Psoas muscle (tissue), 8 donors: ENCODE results near the gene PRKN. TPM values are rescaled to one million over a fixed set of nuclear protein-coding genes. Genes with fewer than 3 reads are reported as not detected.

Experiments used
- ATAC-seq, 4 donors: fragments of 200-7000 bp; cut with Tn5 transposase; one replicate each; pipeline ENCODE4 v1.9.1; 2020; ENCODE audit warnings: moderate library complexity in 3 of 4, mild to moderate bottlenecking in 2 of 4
- DNase-seq, 2 donors: peaks; one replicate each; pipeline ENCODE4 v3.0.0-alpha.2; 2020
- H3K27ac ChIP-seq: fragments of 200-600 bp; one replicate; pipeline ENCODE4 v1.8.0; 2022
- H3K27me3 ChIP-seq, 3 donors: fragments of 200-600 bp in 1 of 3; one replicate each; pipeline versions ENCODE4 v1.6.1 to v1.8.0; 2013 to 2022; ENCODE audit warnings: low read length in 2 of 3, mild to moderate bottlenecking in 2 of 3, moderate library complexity in 1 of 3; ENCODE audit not compliant: insufficient read depth in 3 of 3
- H3K36me3 ChIP-seq, 2 donors: fragments of 200-600 bp in 1 of 2; one replicate each; pipeline versions ENCODE4 v1.6.1 to v1.8.0; 2013 to 2022; ENCODE audit warnings: low read depth in 1 of 2, mild to moderate bottlenecking in 1 of 2, moderate library complexity in 1 of 2; ENCODE audit not compliant: insufficient read depth in 1 of 2
- H3K4me1 ChIP-seq: fragments of 200-600 bp; one replicate; pipeline ENCODE4 v1.8.0; 2022
- H3K4me3 ChIP-seq: fragments of 200-600 bp; one replicate; pipeline ENCODE4 v1.8.0; 2022; ENCODE audit warnings: mild to moderate bottlenecking
- H3K9me3 ChIP-seq: fragments of 200-600 bp; one replicate; pipeline ENCODE4 v1.8.0; 2022
- CTCF ChIP-seq: fragments of 200-600 bp; IDR thresholded peaks from one replicate; pipeline ENCODE4 v1.8.0; 2022; ENCODE audit warnings: antibody characterized with exemption
- WGBS, 3 donors: extraction: QIAGEN DNeasy Blood & Tissue Kit; methylation state at CpG; one replicate each; pipeline versions ENCODE4 v1.1.6 to v1.1.7; 2013; 5-methylcytosine and 5-hydroxymethylcytosine counted together
- intact Hi-C, 2 donors: fragments of 100-400 bp; cut with DNase I; formaldehyde crosslinking; loops; one replicate each; pipeline versions ENCODE4 v1.11.0 to v1.14.2; 2022
- polyA plus RNA-seq, 3 donors: library from polyadenylated mRNA; stranded (reverse); fragments of 200-250 nt; gene quantifications; one replicate each; pipeline ENCODE4 v1.2.3, GENCODE V29; 2013
- total RNA-seq, 4 donors: library from RNA; stranded (reverse); fragmentation: NEBNext Ultra II Directional in 2 of 4; extraction: Animal tissue kit (Norgen Biotek cat#: 25700) in 2 of 4; gene quantifications; one replicate each; pipeline versions ENCODE4 v1.2.1 to v1.2.4, GENCODE V29; 2021 to 2023
- donor health status: healthy with polysubstance abuse.
- donor health status: DM: no; HTN: no; CAD: no; lungs with moderate emphysema.
- donor health status: Bipolar disorder and iron deficiency.
- donor health status: healthy.
- donor health status: DM: yes; HTN: yes; CAD: no.
- donor health status: DM: no; HTN: no; CAD: no.
- donor health status: DM: no; HTN: no; CAD: no.
- donor health status: DM: yes; HTN: yes; CAD: no.

Gene PRKN
- total and polyA plus RNA-seq, 7 donors, result 1.5 to 19.5 (median 11.7) TPM

- WGBS, 3 donors, result 76 to 83% (median 78%) methylated on average over 7 of the region's 7 CpGs
- DNase-seq, result no peak
- Histone ChIP-seq H3K4me1 (no peaks in the 10 kb centered on the region), H3K27ac (no peak overlapping the region), H3K4me3 (no peak overlapping the region), H3K9me3 (no peaks in the 10 kb centered on the region), H3K27me3 (no peaks in the 10 kb centered on the region), H3K36me3 (no peaks in the 10 kb centered on the region)
- ATAC-seq, result no peak
- intact Hi-C loops, result no loop called here
- no peak for TF ChIP-seq CTCF
Observed at GRCh38 chr6:162306616-162307015, 420.9 kb downstream of the PRKN start.

- H3K9me3 ChIP-seq, result no peaks in the 10 kb centered on the region
- DNase-seq (no peak), ATAC-seq (no peak)
- H3K36me3 ChIP-seq, result no peaks in the 10 kb centered on the region
- no peaks in the 10 kb centered on the region for H3K27me3 ChIP-seq
- intact Hi-C loops, result no loop called here
- no peaks in the 10 kb centered on the region for H3K4me1 ChIP-seq
- WGBS, 3 donors, result 84 to 92% (median 88%) methylated on average over 6 of the region's 6 CpGs
- no peak overlapping the region for H3K27ac ChIP-seq
- no peak overlapping the region for H3K4me3 ChIP-seq
- TF ChIP-seq CTCF, result no peak
Observed at GRCh38 chr6:162301128-162301527, 426.4 kb downstream of the PRKN start.

- 21 to 26% (median 25%) methylated on average over 4 of the region's 4 CpGs for WGBS, 3 donors
- Histone ChIP-seq H3K9me3 (no peaks in the 10 kb centered on the region), H3K36me3 (no peaks in the 10 kb centered on the region), H3K27me3 (no peaks in the 10 kb centered on the region), H3K4me1 (peaks cover 11% of the 10 kb centered on the region), H3K4me3 (no peak overlapping the region), H3K27ac (no peak overlapping the region)
- no peak for TF ChIP-seq CTCF
- DNase-seq, result no peak
- intact Hi-C loops, result no loop called here
- ATAC-seq, result no peak
Observed at GRCh38 chr6:162294029-162294428, 433.5 kb downstream of the PRKN start.

GRCh38 chr6:162292915-162293314, 434.7 kb downstream of the PRKN start:
- H3K4me1 ChIP-seq, result peaks cover 13% of the 10 kb centered on the region
- H3K27ac ChIP-seq, result no peak overlapping the region
- no peak for DNase-seq
- H3K9me3 ChIP-seq, result no peaks in the 10 kb centered on the region
- H3K36me3 ChIP-seq, result no peaks in the 10 kb centered on the region
- H3K4me3 ChIP-seq, result no peak overlapping the region
- intact Hi-C loops, result no loop called here
- 75 to 84% (median 80%) methylated on average over 2 of the region's 2 CpGs for WGBS, 3 donors
- no peak for TF ChIP-seq CTCF
- no peaks in the 10 kb centered on the region for H3K27me3 ChIP-seq
- ATAC-seq, result no peak

GRCh38 chr6:162290846-162291465, 436.6 kb downstream of the PRKN start:
- ATAC-seq, result peak in 1 of 4 donors; percentile 69
- no peak for DNase-seq
- H3K4me3 ChIP-seq, result no peak overlapping the region
- 26 to 31% (median 28%) methylated on average over 6 of the region's 6 CpGs for WGBS, 3 donors
- no peaks in the 10 kb centered on the region for H3K27me3 ChIP-seq
- no peak overlapping the region for H3K27ac ChIP-seq
- H3K36me3 ChIP-seq, result no peaks in the 10 kb centered on the region
- intact Hi-C loops, result no loop called here
- TF ChIP-seq CTCF, result no peak
- no peaks in the 10 kb centered on the region for H3K9me3 ChIP-seq
- H3K4me1 ChIP-seq, result peaks cover 13% of the 10 kb centered on the region
